Midbrain (tissue), 1 donor: Measurements from ENCODE around the gene DHRS4L2.
"Not testable (repeated sequence)": the region's sequence is repeated elsewhere in the genome, so short reads cannot be mapped to it uniquely, and the experiment has no call there.

Experiments used
- DNase-seq: peaks from one replicate; lab custom pipeline; 2025; lab: John Stamatoyannopoulos, UW

Gene DHRS4L2

DNA sequence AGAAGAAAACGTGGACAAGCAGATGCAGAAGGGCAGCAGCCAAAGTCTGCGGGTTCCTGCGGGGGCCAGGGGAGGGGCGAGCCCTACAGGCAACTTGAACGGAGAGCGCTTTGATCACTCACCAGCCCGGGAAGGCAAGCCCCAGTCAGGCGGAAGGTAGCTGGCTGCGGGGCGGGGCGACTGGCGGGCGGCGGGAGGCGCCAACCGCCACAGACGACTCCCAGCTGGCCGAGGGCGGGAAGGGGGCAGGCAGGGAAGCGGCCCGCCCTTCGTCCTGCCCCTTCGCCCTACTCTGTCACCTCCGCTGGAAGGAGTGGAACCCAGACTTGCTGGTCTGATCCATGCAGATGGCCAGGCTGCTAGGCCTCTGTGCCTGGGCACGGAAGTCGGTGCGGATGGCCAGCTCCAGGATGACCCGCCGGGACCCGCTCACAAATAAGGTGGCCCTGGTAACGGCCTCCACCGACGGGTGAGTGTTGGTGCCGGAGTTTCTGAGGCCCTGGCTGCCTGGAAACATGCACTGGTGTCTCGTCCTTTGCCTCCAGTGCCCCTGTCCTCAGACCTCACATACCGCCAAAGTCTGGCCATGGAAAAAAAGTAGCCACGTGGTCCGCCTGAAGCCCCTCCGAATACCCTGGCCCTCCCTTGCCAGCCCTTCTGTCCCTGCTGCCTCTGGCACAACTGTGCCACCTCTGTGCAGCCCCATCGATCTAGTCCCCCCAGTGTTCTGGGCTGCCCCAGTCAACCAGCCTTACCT is at the start of gene DHRS4L2:
Gene DHRS4L2, plus strand, starts transcription at position 323 of the 757 bp plus-strand sequence. Its CDS starts 19 bp downstream, at position 342.
- not testable (repeated sequence) for DNase-seq

DNA sequence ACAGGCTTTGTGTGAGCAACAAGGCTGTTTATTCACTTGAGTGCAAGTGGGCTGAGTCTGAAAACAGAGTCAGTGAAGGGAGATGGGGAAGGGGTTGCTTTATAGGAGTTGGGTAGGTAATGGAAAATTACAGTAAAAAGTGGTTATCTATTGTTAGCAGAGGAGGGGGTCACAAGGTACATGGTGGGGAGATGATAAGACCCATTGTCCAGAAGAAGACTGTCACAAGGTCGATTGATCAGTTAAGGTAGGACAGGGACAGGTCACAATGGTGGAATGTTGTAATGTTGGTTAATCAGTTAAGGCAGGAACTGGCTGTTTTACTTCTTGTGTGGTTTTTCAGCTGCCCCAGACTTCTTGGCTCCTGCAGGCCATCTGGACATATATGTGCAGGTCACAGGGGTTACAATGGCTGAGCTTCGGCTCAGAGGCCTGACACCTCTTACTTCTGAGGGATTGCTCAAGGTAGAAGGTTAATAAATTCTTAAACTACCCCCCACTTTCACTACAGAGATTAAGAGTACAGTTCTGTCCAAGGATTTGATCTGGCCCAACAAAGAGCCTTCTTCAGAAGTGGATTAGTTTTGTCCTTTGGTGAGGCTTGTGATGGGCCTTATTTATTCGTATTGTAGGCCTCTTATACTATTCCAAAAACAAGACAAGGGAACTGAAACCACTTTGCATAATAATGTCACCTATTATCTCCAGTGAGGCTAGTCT is 49.0 kb upstream of the DHRS4L2 start:
- DNase-seq, result no peak

- no peak for DNase-seq
These were observed 47.5 kb upstream of the DHRS4L2 start for GRCh38 chr14:23941230-23941629.

DNA sequence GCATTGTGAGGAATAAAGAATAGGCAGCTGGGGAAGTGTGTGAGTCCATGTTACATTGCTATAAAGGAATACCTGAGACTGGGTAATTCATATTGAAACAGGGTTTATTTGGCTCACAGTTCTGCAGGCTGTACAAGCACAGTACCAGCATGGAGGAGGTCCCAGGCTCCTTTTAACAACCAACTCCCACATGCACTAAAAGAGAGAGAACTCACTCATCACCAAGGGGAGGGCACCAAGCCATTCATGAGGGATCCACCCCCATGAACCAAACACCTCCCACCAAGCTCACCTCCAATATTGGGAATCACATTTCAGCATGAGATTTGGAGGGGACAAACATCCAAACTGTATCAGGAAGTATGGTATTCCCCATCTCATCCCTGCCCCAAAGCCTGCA is 47.1 kb upstream of the DHRS4L2 start:
- no peak for DNase-seq

DNA sequence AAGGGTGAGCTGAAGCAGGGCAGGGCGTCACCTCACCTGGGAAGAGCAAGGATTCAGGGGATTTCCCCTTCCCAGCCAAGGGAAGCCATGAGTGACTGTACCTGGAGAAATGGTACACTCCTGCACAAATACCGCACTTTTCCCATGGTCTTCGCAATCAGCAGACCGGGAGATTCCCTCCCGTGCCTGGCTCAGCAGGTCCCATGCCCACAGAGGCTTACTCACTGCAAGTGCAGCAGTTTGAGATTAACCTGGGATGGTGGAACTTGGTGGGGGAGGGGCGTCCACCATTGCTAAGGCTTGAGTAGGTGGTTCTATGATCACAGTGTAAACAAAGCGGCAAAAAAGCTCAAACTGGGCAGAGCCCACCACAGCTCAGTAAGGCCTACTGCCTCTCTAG is 46.1 kb upstream of the DHRS4L2 start:
- DNase-seq, result no peak

DNA sequence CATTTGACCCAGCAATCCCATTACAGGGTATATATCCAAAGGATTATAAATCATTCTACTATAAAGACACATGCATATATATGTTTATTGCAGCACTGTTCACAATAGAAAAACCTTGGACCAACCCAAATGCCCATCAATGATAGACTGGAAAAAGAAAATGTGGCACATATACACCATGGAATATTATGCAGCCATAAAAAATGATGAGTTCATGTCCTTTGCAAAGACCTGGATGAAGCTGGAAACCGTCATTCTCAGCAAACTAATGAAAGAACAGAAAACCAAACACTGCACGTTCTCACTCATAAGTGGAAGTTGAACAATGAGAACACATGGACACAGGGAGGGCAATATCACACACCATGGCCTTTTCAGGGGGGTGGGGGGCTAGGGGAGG is 39.7 kb upstream of the DHRS4L2 start:
- DNase-seq, result not testable (repeated sequence)

- DNase-seq, result no peak
These were observed 38.2 kb upstream of the DHRS4L2 start for GRCh38 chr14:23950411-23951135.

DNA sequence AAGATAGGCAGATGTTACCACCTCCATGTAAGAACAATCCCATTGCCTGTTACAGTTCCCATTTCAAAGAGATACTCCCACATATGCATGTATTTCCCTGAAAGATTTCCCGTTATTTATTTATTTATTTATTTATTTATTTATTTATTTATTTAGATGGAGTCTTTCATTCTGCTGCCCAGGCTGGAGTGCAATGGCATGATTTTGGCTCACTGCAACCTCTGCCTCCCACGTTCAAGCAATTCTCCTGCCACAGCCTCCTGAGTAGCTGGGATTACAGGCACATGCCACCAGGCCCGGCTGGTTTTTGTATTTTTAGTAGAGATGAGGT is 37.6 kb upstream of the DHRS4L2 start:
- not testable (repeated sequence) for DNase-seq

DNA sequence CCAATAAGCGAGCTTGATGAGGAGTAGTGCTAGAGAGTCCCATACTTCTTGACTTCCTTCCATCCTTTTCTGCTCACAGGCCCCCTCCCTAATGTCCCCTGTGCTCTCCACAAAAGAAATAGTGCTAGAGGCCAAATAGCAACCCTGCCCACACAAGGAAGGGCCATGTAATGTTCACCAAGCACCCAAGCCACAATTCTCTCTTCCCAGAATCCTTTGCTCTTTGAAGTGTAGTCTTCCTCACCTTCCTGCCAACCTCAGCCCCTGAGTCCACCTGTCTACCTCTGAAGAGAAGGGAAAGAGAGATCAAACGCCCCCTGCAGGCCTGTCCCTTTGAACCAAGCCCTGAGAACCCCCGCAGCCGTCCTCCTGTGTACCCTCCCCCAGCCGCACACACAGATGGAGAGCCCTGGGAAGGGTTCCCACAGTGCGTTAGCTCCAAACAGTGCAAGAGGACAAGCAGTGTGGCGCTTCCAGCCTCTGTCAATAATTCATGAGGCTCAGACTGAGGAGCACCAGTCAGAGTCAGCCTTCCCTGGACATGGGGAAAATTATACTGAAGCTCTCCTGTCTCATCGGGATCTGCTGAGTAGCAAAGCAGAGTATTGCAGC is 37.0 kb upstream of the DHRS4L2 start:
- peak; percentile 38 for DNase-seq

GRCh38 chr14:23953116-23953463 is 35.6 kb upstream of the DHRS4L2 start:
- DNase-seq, result not testable (repeated sequence)

GRCh38 chr14:23953464-23954278 is 35.1 kb upstream of the DHRS4L2 start, which contains the start of gene DHRS4:
Gene DHRS4, plus strand, starts transcription at chr14:23953770. Its CDS starts 19 bp downstream, at chr14:23953789.
- peak; percentile 84 for DNase-seq

- DNase-seq, result not testable (repeated sequence)
These were observed 34.5 kb upstream of the DHRS4L2 start for GRCh38 chr14:23954279-23954614.

GRCh38 chr14:23954965-23955364 is 33.8 kb upstream of the DHRS4L2 start:
- not testable (repeated sequence) for DNase-seq

- not testable (repeated sequence) for DNase-seq
These were observed 32.9 kb upstream of the DHRS4L2 start for GRCh38 chr14:23955811-23956210.

- DNase-seq, result not testable (repeated sequence)
These were observed 30.7 kb upstream of the DHRS4L2 start for GRCh38 chr14:23957913-23958569.

GRCh38 chr14:23960899-23961298 is 27.8 kb upstream of the DHRS4L2 start:
- DNase-seq, result not testable (repeated sequence)

GRCh38 chr14:23961704-23962103 is 27.0 kb upstream of the DHRS4L2 start:
- DNase-seq, result not testable (repeated sequence)

DNA sequence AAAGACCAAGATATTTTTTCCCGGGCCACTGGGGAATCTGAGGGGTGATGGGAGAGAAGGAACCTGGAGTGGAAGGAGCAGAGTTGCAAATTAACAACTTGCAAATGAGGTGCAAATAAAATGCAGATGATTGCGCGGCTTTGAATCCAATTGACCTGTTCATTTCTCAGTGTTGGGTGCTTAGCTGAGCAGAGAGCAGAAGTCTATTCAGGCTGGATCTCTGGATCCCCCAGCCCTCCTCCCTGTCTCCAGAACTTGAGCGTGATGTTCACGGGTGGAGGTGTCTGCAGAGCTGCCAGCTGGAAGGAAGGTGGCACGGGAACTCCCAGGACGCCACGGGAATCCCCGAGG is 19.6 kb upstream of the DHRS4L2 start:
- not testable (repeated sequence) for DNase-seq

DNA sequence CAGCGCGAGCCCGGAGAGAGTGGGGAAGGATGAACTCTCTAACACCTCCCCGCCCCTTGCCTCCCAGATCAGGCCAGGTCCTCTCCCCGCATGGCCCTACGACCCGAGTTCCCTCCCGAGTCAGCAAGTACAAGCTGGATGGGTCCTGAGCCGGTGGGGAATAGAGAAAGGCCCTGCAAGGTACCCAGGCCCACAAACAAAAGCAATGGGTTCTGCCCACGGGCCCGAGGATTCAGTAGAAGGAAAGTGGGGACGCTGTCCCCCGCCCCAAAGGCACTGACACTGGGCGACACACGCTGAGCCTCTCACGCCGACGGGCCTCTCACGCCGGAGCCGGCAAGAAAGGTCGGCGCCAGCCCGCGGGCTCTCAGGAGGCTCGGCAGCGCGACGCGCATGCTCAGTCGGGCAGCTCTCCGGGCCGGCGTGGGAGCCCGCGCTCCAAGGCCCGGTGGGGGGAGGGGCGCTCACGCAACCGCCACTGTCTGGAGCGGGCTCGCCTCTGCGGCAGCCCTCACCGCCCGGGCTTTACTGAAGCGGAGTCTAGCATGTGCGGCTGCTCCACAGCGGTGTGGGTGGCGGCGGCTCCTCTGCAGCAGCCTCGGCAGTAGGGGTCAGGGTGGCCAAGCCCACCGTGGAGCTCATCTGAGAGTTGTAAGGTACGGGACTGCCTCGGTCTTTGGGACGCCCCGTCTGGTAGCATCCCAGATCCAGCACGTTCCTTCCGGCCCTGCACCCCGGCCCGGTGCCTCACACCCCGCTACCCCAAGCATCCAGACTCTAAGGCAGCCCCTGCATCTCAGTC is 19.0 kb upstream of the DHRS4L2 start:
- peak; percentile 20 for DNase-seq

DNA sequence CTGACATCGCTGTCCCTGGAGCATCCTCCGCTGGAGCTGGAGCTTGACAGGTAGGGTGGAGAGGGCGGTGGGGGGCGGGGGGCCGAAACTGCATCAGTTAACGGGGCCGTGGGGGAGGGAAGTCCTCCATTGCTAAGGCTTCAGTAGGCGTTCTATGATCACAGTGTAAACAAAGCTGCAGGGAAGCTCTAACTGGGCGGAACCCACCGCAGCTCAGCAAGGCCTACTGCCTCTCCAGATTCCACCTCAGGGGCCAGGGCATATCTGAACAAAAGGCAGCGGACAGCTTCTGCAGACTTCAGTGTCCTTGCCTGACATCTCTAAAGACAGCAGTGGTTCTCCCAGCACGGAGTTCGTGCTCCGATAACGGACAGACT is 18.5 kb upstream of the DHRS4L2 start:
- DNase-seq, result not testable (repeated sequence)
